GM18867 (cell line): ENCODE measurements around the gene HOXD3.

Source experiments
- ATAC-seq: cut with Tn5 transposase; IDR thresholded peaks from one replicate; pipeline ENCODE4 v1.9.1; 2021; ENCODE audit warnings: mild to moderate bottlenecking, moderate library complexity; ENCODE audit not compliant: unreplicated experiment

The HOXD3 gene

GRCh38 chr2:176161825-176162626 is 4.9 kb downstream of the HOXD3 start:
- ATAC-seq: no peak

- no peak for ATAC-seq
Measured at GRCh38 chr2:176162911-176163671, 6.0 kb downstream of the HOXD3 start.

GRCh38 chr2:176163672-176164056 is 6.6 kb downstream of the HOXD3 start:
- ATAC-seq: no peak

- ATAC-seq: no peak
Measured at GRCh38 chr2:176164201-176164600, 7.1 kb downstream of the HOXD3 start.

- no peak for ATAC-seq
Measured at GRCh38 chr2:176164611-176165369, 7.7 kb downstream of the HOXD3 start.

- ATAC-seq: no peak
Measured at GRCh38 chr2:176165370-176166050, 8.4 kb downstream of the HOXD3 start.

- no peak for ATAC-seq
Measured at GRCh38 chr2:176166272-176166671, 9.2 kb downstream of the HOXD3 start.

- ATAC-seq: no peak
Measured at GRCh38 chr2:176167398-176167797, 10.3 kb downstream of the HOXD3 start.

GRCh38 chr2:176169181-176169580 is 12.1 kb downstream of the HOXD3 start:
- ATAC-seq: no peak

- ATAC-seq: no peak
Measured at GRCh38 chr2:176169711-176170110, 12.6 kb downstream of the HOXD3 start.

GRCh38 chr2:176170602-176171305 is 13.6 kb downstream of the HOXD3 start:
- ATAC-seq: no peak

GRCh38 chr2:176171351-176172006 is 14.4 kb downstream of the HOXD3 start:
- ATAC-seq: no peak

GRCh38 chr2:176172007-176172894 is 15.1 kb downstream of the HOXD3 start:
- ATAC-seq: no peak

GRCh38 chr2:176172895-176173566 is 15.9 kb downstream of the HOXD3 start:
- ATAC-seq: no peak

- no peak for ATAC-seq
Measured at GRCh38 chr2:176173567-176174381, 16.7 kb downstream of the HOXD3 start.

GRCh38 chr2:176174382-176174823 is 17.3 kb downstream of the HOXD3 start:
- no peak for ATAC-seq
